Fibroblast of lung (primary cell): ENCODE measurements around the gene ACSM2B. TPM values are rescaled to one million over a fixed set of nuclear protein-coding genes. Genes with fewer than 3 reads are reported as not detected.
"Not testable (repeated sequence)": the region's sequence is repeated elsewhere in the genome, so short reads cannot be mapped to it uniquely, and the experiment has no call there.

Source experiments
- DNase-seq, 2 donors: peaks; one replicate each; pipeline versions ENCODE4 v3.0.0 to v3.0.0-alpha.2; 2010; ENCODE audit warnings: low read depth in 2 of 2
- H2AFZ ChIP-seq: 2 replicates; pipeline ENCODE4 v1.5.1; 2012; ENCODE audit warnings: low read length, control low read depth, inconsistent platforms
- H3K27ac ChIP-seq: 2 replicates; pipeline ENCODE4 v1.5.1; 2011; ENCODE audit warnings: low read length, control low read depth; ENCODE audit not compliant: insufficient read depth
- H3K27me3 ChIP-seq: 2 replicates; pipeline ENCODE4 v1.5.1; 2011; ENCODE audit warnings: mild to moderate bottlenecking, low read length; ENCODE audit not compliant: control insufficient read depth, insufficient read depth
- H3K36me3 ChIP-seq: 2 replicates; pipeline ENCODE4 v1.5.1; 2011; ENCODE audit warnings: low read length; ENCODE audit not compliant: control insufficient read depth, insufficient read depth
- H3K4me1 ChIP-seq: 2 replicates; pipeline ENCODE4 v1.5.1; 2011; ENCODE audit warnings: low read length; ENCODE audit not compliant: control insufficient read depth, insufficient read depth; ENCODE audit errors: extremely low read depth
- H3K4me2 ChIP-seq: 2 replicates; pipeline ENCODE4 v1.5.1; 2011; ENCODE audit warnings: low read length, control low read depth; ENCODE audit not compliant: insufficient read depth; ENCODE audit errors: extremely low read depth
- H3K4me3 ChIP-seq, 4 experiments: fragments of 200-600 bp in 1 of 4; sonication (generic) in 1 of 4; replicated peaks in 1 of 4; 2 replicates each; pipeline ENCODE4 v1.5.1; 2011 to 2016; ENCODE audit warnings: low read length in 4 of 4, low read depth in 3 of 4, mild to moderate bottlenecking in 3 of 4, control low read depth in 2 of 4, inconsistent platforms in 1 of 4, mixed read lengths in 1 of 4; ENCODE audit not compliant: insufficient read depth in 1 of 4; ENCODE audit errors: control extremely low read depth in 1 of 4
- H3K79me2 ChIP-seq: 2 replicates; pipeline ENCODE4 v1.5.1; 2012; ENCODE audit warnings: mild to moderate bottlenecking, low read length, inconsistent platforms; ENCODE audit not compliant: control insufficient read depth, insufficient read depth
- H3K9ac ChIP-seq: 2 replicates; pipeline ENCODE4 v1.5.1; 2011; ENCODE audit warnings: mild to moderate bottlenecking, low read length, control low read depth; ENCODE audit not compliant: insufficient read depth
- H3K9me3 ChIP-seq: 2 replicates; pipeline ENCODE4 v1.5.1; 2012; ENCODE audit warnings: low read depth, low read length; ENCODE audit not compliant: control insufficient read depth, insufficient read depth
- H4K20me1 ChIP-seq: 2 replicates; pipeline ENCODE4 v1.5.1; 2011; ENCODE audit warnings: low read length; ENCODE audit not compliant: control insufficient read depth, insufficient read depth; ENCODE audit errors: extremely low read depth
- EZH2 ChIP-seq: IDR thresholded peaks from 2 replicates; pipeline ENCODE4 v1.5.1; 2012; ENCODE audit warnings: low read length, control low read depth, mild to moderate bottlenecking; ENCODE audit errors: missing control alignments
- polyA plus RNA-seq, 2 donors: library from polyadenylated mRNA; depleted of rRNA in 1 of 2; stranded (reverse) in 1 of 2; unstranded in 1 of 2; fragments of >200 nt; gene quantifications; 2 replicates each; pipeline ENCODE4 v1.2.1, GENCODE V29; 2011 to 2012; ENCODE audit warnings: missing spikeins in 1 of 2
- total RNA-seq: library from RNA; depleted of rRNA; stranded (reverse); fragments of >200 nt; gene quantifications from 2 replicates; pipeline ENCODE4 v1.2.1, GENCODE V29; 2014
- TF ChIP-seq, protein P1 (sequence below), 2 donors: IDR thresholded peaks in 1 of 2; conservative IDR thresholded peaks in 1 of 2; 1 replicate in 1 of 2; 2 replicates in 1 of 2; pipeline ENCODE4 v1.5.1; 2011 to 2012; ENCODE audit warnings: low read length in 2 of 2, control low read depth in 1 of 2, inconsistent platforms in 1 of 2, low read depth in 1 of 2, mild to moderate bottlenecking in 1 of 2

Gene ACSM2B
- total and polyA plus RNA-seq, 2 donors (not counting 1 experiment from before 2014, with no cell fraction given): not detected

DNA sequence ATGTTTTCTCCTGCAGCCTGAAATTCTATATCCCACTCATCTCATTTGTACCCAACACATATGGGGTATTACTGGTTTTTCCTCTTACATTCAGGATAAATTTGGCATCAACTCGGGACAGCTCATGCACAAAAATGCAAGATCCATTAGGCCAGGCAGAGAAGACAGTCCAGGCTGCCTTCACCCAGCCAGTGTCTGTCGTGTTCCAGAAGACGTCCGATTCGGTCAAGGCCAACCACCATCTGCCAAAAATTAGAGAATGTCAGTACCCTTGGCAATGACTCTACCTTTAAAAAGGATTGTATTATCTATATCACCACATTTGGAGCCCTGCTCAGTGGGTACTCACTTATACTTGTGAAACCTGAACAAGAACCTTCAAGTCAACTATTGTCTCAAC lies 23.3 kb upstream of the ACSM2B start:
- DNase-seq, H3K27me3 ChIP-seq: not testable (repeated sequence)

DNA sequence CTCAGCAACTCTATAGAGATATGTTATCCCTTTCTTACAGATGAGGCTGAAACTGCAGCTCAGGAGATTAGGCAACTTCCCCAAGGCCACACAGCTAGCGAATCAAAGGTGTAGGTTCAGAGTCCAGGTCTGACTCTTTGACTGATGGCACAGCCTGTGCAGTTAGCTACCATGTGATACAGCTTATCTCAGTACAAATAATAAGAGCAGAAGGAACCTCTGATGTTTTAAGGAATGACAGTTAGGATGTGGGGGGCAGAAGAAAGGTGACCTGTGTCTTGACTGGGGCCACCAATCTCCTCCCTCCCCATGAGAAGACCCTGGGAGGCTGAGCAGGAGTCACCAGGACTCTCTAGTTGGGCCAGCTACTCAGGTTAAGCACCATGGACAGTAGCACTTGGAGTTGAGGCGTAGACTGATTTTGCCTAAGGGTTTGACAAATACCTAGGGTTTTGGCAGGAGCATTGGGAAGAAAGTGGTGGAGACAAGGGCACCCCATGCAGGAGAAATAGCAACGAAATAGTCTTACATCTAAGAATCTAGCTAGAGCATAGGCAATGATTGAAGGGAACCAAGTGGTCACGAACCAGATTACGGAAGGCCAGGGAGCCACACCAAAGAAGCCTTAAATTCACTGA lies 22.8 kb upstream of the ACSM2B start:
- H4K20me1 ChIP-seq: no peaks in the 10 kb centered on the region
- H3K27ac ChIP-seq: no peak overlapping the region
- H3K4me3 ChIP-seq: no peak overlapping the region
- H3K9me3 ChIP-seq: no peaks in the 10 kb centered on the region
- H3K9ac ChIP-seq: no peak overlapping the region
- no peak overlapping the region for H2AFZ ChIP-seq
- H3K36me3 ChIP-seq: no peaks in the 10 kb centered on the region
- no peak overlapping the region for H3K4me2 ChIP-seq
- no peaks in the 10 kb centered on the region for H3K4me1 ChIP-seq
- DNase-seq: no peak
- H3K27me3 ChIP-seq: no peaks in the 10 kb centered on the region
- TF ChIP-seq EZH2: no peak
- TF ChIP-seq, protein P1, sequence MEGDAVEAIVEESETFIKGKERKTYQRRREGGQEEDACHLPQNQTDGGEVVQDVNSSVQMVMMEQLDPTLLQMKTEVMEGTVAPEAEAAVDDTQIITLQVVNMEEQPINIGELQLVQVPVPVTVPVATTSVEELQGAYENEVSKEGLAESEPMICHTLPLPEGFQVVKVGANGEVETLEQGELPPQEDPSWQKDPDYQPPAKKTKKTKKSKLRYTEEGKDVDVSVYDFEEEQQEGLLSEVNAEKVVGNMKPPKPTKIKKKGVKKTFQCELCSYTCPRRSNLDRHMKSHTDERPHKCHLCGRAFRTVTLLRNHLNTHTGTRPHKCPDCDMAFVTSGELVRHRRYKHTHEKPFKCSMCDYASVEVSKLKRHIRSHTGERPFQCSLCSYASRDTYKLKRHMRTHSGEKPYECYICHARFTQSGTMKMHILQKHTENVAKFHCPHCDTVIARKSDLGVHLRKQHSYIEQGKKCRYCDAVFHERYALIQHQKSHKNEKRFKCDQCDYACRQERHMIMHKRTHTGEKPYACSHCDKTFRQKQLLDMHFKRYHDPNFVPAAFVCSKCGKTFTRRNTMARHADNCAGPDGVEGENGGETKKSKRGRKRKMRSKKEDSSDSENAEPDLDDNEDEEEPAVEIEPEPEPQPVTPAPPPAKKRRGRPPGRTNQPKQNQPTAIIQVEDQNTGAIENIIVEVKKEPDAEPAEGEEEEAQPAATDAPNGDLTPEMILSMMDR (conservative IDR thresholded peaks at IDR 0.05 in 1 of 2, IDR thresholded peaks at IDR 0.05 in 1 of 2; ENCODE audit: low read depth in 1 of 2, low read length in 2 of 2): no peak
- H3K79me2 ChIP-seq: no peaks in the 10 kb centered on the region

More for the DNA sequence above, 23.3 kb upstream of the ACSM2B start:
- not testable (repeated sequence) for H3K27ac ChIP-seq, H2AFZ ChIP-seq, H3K9me3 ChIP-seq, H3K4me1 ChIP-seq, H3K9ac ChIP-seq, H3K4me2 ChIP-seq, H4K20me1 ChIP-seq, H3K36me3 ChIP-seq, H3K79me2 ChIP-seq, H3K4me3 ChIP-seq

DNA sequence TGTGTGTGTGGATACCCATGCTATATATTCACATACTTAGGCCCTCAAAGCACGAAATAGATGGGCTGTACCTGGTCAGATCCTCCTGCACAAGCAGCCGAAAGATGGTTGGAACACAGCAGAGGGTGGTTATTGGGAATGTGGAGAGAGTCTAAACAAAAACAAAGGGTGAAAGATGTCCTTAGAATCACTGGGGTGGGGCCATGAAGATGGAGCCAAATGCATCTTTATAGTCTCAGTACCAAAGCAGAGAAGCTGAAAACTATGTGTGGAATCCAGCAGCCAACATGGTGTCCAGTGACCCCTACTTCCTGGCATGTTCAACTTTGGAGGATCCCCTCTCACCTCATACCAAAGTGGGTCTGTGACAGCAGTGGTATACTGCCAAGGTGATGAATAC lies 19.5 kb upstream of the ACSM2B start:
- not testable (repeated sequence) for H3K4me2 ChIP-seq, H3K4me1 ChIP-seq, H2AFZ ChIP-seq, H3K4me3 ChIP-seq, H3K79me2 ChIP-seq, H3K27ac ChIP-seq, H3K27me3 ChIP-seq, H3K9me3 ChIP-seq, H4K20me1 ChIP-seq, H3K9ac ChIP-seq, DNase-seq, H3K36me3 ChIP-seq

DNA sequence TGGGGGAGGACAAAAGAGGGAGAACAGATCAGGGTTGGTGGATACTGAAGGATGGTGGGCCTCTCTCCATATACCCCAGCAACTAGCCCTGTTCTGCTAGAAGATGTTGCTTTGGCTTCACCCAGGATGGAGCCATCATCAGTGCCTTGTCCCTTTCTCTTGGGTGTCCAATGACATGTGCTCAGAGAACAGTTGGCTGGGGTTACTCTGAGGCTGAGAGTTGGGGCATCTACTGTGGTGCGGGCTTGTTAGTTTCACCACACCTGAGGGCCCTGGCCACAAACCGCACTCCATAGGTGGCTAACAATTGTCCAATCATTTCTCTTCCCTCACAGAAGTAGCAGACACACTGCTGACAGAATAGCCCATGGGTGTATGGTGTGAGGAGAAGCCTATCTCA lies 18.9 kb upstream of the ACSM2B start:
- not testable (repeated sequence) for H4K20me1 ChIP-seq, H2AFZ ChIP-seq, H3K36me3 ChIP-seq, H3K4me2 ChIP-seq, H3K27ac ChIP-seq, H3K9me3 ChIP-seq, H3K79me2 ChIP-seq, DNase-seq, H3K9ac ChIP-seq, H3K4me1 ChIP-seq, H3K4me3 ChIP-seq, H3K27me3 ChIP-seq

- not testable (repeated sequence) for H2AFZ ChIP-seq, H3K27ac ChIP-seq, H3K36me3 ChIP-seq, H3K4me3 ChIP-seq, H3K27me3 ChIP-seq, H4K20me1 ChIP-seq, DNase-seq, H3K4me2 ChIP-seq, H3K9ac ChIP-seq, H3K9me3 ChIP-seq, H3K4me1 ChIP-seq, H3K79me2 ChIP-seq
Measured at GRCh38 chr16:20592780-20593179, 16.6 kb upstream of the ACSM2B start.

DNA sequence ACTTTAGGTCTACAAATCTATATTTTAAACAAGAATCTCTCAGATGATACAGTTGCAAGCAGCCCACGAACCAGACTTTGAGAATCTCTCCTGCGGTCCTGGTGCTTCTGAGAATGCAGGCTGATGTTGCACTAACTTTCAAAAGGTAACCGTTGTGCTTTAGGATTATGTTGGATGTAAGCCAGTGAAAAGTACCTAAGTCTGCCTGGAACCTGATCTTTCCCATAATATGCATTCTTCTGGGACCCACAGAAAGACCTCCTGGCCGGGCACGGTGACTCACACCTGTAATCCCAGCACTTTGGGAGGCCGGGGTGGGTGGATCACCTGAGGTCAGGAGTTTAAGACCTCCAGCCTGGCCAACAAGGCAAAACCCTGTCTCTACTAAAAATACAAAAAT lies 13.3 kb upstream of the ACSM2B start:
- not testable (repeated sequence) for DNase-seq, H3K4me3 ChIP-seq, H3K9ac ChIP-seq, H3K27ac ChIP-seq, H4K20me1 ChIP-seq, H3K9me3 ChIP-seq, H3K79me2 ChIP-seq, H3K27me3 ChIP-seq, H3K36me3 ChIP-seq, H3K4me1 ChIP-seq, H3K4me2 ChIP-seq, H2AFZ ChIP-seq
